ENCODE measurements around the gene GPR157. TPM values are rescaled to one million over a fixed set of nuclear protein-coding genes. Genes with fewer than 3 reads are reported as not detected.

Gene GPR157
- total RNA-seq, 1 experiment from 2014 or later: 7.9 TPM

- H3K4me3 ChIP-seq (ENCODE audit: low read length): no peak overlapping the region
- H3K27ac ChIP-seq (ENCODE audit: low read length): no peak overlapping the region
- no peak overlapping the region for H3K9ac ChIP-seq (ENCODE audit: low read length)
- TF ChIP-seq CTCF (conservative IDR thresholded peaks at IDR 0.05; ENCODE audit: low read depth, low read length) (no peak), EZH2 (IDR thresholded peaks at IDR 0.05; ENCODE audit: low read length, unreplicated experiment) (no peak), EZH2phosphoT487 (IDR thresholded peaks at IDR 0.05; ENCODE audit: borderline replicate concordance, low read length) (no peak)
- no peaks in the 10 kb centered on the region for H3K36me3 ChIP-seq (ENCODE audit: low read depth, low read length)
- POLR2A ChIA-PET (ENCODE audit: unreplicated experiment): no interaction called here
- no TSS peak for BruUV-seq (replicated peaks)
- no peak for ATAC-seq
- CTCF ChIA-PET: interaction anchor here (0.5 kb wide), 1 partner anchor 100 kb away, joined by 3 read pairs; no protein-coding TSS in a partner anchor
- no peak overlapping the region for H3K4me2 ChIP-seq (ENCODE audit: low read length)
- peaks cover 7% of the 10 kb centered on the region for H3K4me1 ChIP-seq (ENCODE audit: insufficient read depth, low read length)
- H3K79me2 ChIP-seq (ENCODE audit: low read length): peaks cover 38% of the 10 kb centered on the region
- H3K9me2 ChIP-seq (replicated peaks; ENCODE audit: low read length): no peaks in the 10 kb centered on the region
- no peaks in the 10 kb centered on the region for H3F3A ChIP-seq (ENCODE audit: low read length, unreplicated experiment)
- DNase-seq: no peak
- no peak overlapping the region for H2AFZ ChIP-seq (ENCODE audit: low read length)
- intact Hi-C loops (cut with micrococcal nuclease): loop anchor here (10.0 kb wide), 1 partner anchor 353 kb away; no protein-coding TSS in a partner anchor
- H3K27me3 ChIP-seq (ENCODE audit: low read length): no peaks in the 10 kb centered on the region
- H4K20me1 ChIP-seq (ENCODE audit: low read length): peaks cover 9% of the 10 kb centered on the region
- H3K9me3 ChIP-seq (ENCODE audit: low read length): no peaks in the 10 kb centered on the region
Observed at GRCh38 chr1:9121496-9122409, 7.1 kb downstream of the GPR157 start.

- no peak overlapping the region for H2AFZ ChIP-seq (ENCODE audit: low read length)
- POLR2A ChIA-PET (ENCODE audit: unreplicated experiment): no interaction called here
- H3K9me3 ChIP-seq (ENCODE audit: low read length): no peaks in the 10 kb centered on the region
- CTCF ChIA-PET: no interaction called here
- peaks cover 27% of the 10 kb centered on the region for H3K79me2 ChIP-seq (ENCODE audit: low read length)
- H3K4me2 ChIP-seq (ENCODE audit: low read length): no peak overlapping the region
- no peaks in the 10 kb centered on the region for H3K9me2 ChIP-seq (replicated peaks; ENCODE audit: low read length)
- TF ChIP-seq CTCF (conservative IDR thresholded peaks at IDR 0.05; ENCODE audit: low read depth, low read length) (no peak), EZH2phosphoT487 (IDR thresholded peaks at IDR 0.05; ENCODE audit: borderline replicate concordance, low read length) (no peak), EZH2 (IDR thresholded peaks at IDR 0.05; ENCODE audit: low read length, unreplicated experiment) (no peak)
- no peaks in the 10 kb centered on the region for H3K4me1 ChIP-seq (ENCODE audit: insufficient read depth, low read length)
- BruUV-seq (replicated peaks): no TSS peak
- H3K27ac ChIP-seq (ENCODE audit: low read length): no peak overlapping the region
- DNase-seq: no peak
- intact Hi-C loops (cut with micrococcal nuclease): loop anchor here (10.0 kb wide), 1 partner anchor 354 kb away; no protein-coding TSS in a partner anchor
- H3F3A ChIP-seq (ENCODE audit: low read length, unreplicated experiment): no peaks in the 10 kb centered on the region
- H4K20me1 ChIP-seq (ENCODE audit: low read length): peaks cover 3% of the 10 kb centered on the region; the same call in 1 of the 2 replicates
- no peaks in the 10 kb centered on the region for H3K36me3 ChIP-seq (ENCODE audit: low read depth, low read length)
- no peaks in the 10 kb centered on the region for H3K27me3 ChIP-seq (ENCODE audit: low read length)
- H3K4me3 ChIP-seq (ENCODE audit: low read length): no peak overlapping the region
- ATAC-seq: no peak
- H3K9ac ChIP-seq (ENCODE audit: low read length): no peak overlapping the region
Observed at GRCh38 chr1:9120312-9120958, 8.5 kb downstream of the GPR157 start.
